NCI-H226 (cell line): ENCODE data around the gene RNF224.
A peak's percentile ranks its signal among the peaks of the same experiment; 100 is the strongest.
"Not testable (repeated sequence)": the region's sequence is repeated elsewhere in the genome, so short reads cannot be mapped to it uniquely, and the experiment has no call there.

Experiments
- DNase-seq: peaks from one replicate; pipeline ENCODE4 v3.0.0-alpha.2; 2015

Gene RNF224

GRCh38 chr9:137241490-137242268, 14.4 kb downstream of the RNF224 start:
- peak; percentile 47 for DNase-seq

- no peak for DNase-seq
Observed at GRCh38 chr9:137242269-137243203, 15.2 kb downstream of the RNF224 start.

- not testable (repeated sequence) for DNase-seq
Observed at GRCh38 chr9:137243266-137243625, 15.9 kb downstream of the RNF224 start.

DNA sequence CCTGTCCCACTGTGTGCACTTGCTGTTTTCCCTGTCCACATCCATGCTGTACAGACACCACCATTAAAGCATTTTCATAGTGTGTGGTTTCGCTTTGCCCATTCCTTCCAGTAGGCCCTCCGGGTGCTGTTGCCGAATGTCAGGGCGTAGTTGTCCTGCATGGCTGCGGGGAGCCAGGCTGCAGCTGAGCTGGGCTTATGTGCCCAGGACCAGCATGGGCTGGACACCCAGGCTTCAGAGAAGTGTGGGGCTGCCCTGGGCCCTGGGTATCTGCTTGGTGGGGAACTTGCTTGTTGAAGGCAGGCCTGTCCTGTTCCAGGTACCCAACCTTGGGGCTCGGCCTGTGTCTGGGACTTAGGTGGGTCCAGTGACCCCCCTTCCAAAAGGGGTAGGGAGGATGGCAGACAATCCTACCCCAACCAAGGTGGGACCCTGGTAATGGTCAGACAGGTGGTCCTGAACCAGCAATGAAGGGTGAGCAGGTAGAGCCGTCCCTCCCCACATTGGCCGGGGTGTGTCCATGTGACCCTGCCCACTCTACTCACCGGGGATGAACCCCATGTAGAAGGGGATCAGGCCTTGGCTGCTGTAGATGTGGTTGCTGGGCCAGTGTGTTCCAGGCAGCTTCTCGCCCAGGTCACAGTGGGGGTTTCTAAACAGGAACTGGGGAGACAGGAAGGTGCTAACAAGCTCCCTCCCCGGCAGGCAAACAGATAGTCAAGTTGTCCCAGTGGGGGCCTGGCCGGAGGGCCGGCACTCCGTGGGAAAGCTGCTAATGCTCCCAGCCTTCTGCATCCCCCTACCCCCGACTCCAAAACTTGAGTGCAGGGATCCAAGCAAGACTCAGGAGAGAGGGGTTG, 16.6 kb downstream of the RNF224 start:
- DNase-seq, result no peak

- no peak for DNase-seq
Observed at GRCh38 chr9:137244486-137245449, 17.5 kb downstream of the RNF224 start.

DNA sequence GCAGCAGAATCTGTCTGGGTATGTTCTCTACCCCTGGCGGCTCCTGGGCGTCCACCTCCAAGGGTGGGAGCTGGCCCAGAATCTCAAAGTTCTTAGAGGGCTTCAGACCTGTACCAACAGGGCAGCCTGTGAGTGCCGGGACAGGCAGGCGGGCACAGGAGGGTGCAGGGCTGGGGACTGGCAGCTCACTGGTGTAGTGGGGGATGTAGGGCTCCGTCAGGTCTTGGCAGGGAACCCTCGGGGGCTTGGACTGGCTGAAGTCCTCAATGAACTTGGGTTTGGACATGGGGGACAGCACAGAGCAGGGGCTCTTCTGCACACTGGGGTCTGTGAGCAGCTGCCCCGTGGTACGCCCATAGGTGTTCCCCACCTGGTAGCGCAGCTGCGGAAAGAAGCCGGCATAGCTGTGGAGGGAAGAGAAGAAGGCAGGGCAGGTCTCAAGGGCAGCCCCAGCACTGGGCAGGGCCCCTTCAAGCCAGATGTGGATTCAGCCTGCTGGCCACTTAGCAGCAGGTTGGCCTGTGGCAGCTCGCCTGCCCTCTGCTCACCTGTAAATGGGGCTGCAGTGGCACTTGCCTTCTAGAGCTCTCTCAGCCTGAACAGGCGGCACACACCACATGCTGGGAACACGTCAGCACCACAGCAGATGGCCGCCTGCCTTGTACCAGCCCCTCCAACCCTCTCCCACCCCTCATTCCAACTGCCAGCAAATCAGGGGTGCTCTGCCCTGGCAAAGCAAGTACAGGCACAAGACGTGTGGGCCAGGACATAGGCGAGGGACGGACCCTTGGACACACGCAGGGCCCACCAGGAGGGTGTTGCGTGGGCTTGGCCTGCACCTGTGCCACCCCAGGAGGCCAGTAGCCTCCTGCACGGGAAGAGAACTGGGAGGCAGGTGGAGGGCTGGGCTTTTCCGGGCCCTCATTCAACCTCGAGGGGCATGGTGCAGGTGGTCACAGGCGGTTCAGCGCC, 18.4 kb downstream of the RNF224 start:
- no peak for DNase-seq

- no peak for DNase-seq
Observed at GRCh38 chr9:137247135-137247915, 20.0 kb downstream of the RNF224 start.

- DNase-seq, result no peak
Observed at GRCh38 chr9:137247916-137248175, 20.5 kb downstream of the RNF224 start.

DNA sequence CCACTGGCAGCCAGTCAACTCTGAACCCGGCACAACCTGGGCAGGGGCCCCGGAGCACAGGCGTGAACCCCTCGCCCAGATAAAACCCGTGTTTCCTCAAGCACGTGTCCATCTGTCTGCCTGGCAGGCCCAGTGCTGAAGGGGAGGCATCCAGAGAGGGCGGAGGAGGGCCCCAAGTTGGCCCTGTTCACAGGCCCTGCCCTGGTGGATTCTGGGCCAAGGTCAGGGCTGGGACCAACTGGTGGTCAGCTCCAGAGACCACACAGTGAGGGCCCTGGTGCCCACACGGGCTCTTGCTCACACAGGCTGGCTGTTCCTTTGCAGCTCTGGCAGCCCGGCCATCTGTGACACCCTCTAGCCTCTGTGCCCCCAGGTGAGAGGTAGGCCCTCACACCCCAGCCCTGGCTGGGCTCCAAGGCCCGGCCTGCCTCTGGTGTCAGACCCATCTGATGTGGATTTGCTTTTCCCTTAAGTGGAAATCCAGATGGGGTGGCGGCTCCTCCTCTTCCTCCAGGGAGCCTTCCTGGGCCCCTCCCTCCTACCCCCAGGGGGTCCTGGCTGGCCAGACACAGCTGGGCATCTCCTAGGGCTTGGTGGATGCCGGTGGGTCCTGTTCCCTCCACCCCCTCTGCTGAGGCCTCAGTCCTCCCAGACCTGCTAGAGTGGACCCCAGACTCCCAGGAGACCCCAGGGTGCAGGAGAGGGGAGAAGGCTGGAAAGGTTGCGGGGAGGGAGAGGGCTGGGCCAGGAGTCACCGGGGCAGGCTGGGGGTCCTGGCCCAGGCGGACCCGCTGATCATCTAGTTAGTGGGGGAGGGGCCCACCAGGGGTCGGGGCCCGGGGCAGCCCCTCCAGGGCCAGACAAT, 23.3 kb downstream of the RNF224 start:
- no peak for DNase-seq

- DNase-seq, result no peak
Observed at GRCh38 chr9:137251194-137251461, 23.8 kb downstream of the RNF224 start, which contains the start of gene STPG3. Gene STPG3 (plus strand): TSS chr9:137251286. CDS start chr9:137251287, 1 bp downstream.

DNA sequence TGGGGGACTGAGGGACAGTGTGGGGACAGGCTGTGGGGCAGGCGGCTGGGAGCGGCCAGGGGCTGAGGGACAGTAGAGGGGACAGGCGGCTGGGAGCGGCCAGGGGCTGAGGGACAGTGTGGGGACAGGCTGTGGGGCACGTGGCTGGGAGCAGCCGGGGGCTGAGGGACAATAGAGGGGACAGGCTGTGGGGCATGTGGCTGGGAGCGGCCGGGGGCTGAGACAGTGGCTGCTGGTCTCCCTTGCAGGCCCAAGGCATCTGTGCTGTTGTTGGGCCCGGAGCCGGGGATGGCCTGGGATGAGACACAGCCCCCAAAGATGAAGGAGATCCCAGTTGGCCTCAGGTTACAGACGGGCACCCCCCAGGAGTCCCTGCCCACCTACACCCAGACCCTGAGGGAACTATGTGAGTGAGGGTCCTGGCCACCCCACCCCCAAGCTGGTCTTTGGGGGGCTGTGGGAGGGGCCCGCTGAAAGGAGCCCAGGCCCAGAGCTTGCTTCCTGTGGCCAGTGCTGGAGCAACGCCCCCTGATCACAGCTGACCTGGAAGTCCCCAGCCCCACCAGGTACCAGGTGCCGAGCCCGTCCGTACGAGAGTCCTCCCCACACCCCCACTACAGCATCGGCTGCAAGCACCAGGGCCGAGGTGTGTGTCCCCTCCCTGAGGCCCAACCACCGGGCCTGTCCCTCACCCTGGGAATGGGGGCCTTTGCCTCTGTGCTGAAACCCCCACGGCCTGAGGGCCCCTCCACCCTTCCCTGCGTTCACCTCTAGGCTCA, 24.4 kb downstream of the RNF224 start:
- no peak for DNase-seq

- DNase-seq, result no peak
Observed at GRCh38 chr9:137252555-137253506, 25.5 kb downstream of the RNF224 start.

DNA sequence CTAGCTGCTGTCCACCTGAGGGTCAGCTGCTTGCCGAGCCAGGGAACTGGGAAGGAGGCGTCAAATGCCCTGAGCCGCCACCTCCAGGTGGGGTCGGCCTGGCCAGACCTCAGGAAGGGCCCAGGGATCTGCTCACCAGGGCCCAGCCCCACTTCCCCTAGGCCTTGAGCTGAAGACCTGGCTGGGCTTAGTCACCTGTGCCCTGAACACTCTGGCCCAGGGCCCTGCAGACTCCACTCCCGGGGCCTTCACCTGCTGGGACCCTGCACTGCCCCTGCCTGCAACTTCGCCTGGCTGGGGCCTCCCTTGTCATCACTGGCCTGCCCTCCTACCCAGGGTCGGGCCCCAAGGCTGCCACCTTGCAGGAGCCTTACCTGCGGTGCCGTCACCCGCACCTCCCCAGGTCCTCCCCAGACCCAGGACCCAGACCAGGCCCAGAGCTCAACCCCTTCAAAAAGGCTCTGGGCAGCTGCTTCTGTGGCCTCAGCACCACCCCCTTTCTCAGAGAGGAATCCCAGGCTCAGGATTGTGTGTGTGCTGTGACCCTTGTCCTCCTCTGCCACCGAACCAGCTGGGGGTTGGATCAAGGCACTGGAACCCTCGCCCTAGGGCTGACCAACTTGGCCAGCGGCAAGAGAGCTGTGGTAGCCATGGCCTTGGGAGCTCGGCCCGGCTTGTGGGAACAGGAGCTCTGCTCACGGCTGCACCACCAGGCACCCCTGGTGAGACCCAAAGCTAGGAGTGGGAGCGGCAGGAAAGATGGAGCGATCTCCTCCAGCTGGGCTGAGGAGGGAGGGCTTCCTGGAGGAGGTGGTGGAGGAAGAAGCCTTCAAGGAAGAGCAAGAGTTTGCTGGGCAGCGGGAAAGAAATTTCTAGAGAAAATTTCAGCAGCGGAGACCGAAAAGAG, 26.7 kb downstream of the RNF224 start:
- no peak for DNase-seq

- peak; percentile 72 for DNase-seq
Observed at GRCh38 chr9:137254624-137255447, 27.5 kb downstream of the RNF224 start, which contains the start of gene NELFB. Gene NELFB (plus strand): TSS chr9:137255327.
